Testis (tissue), 2 donors: ENCODE measurements around the gene IFI30.

ENCODE experiments used
- POLR2A ChIP-seq: fragments of 450-650 bp; IDR thresholded peaks from one replicate; pipeline ENCODE4 v1.6.1; 2017; ENCODE audit warnings: antibody characterized with exemption, mild to moderate bottlenecking, moderate library complexity
- TF ChIP-seq, protein P1 (sequence below), 3 experiments: fragments of 450-650 bp in 2 of 3; fragments of 200-600 bp in 1 of 3; sonication (generic) in 1 of 3; IDR thresholded peaks; one replicate each; pipeline ENCODE4 v1.5.1; 2016 to 2019; ENCODE audit warnings: antibody characterized with exemption in 3 of 3, mild to moderate bottlenecking in 2 of 3, moderate library complexity in 1 of 3

DNA sequence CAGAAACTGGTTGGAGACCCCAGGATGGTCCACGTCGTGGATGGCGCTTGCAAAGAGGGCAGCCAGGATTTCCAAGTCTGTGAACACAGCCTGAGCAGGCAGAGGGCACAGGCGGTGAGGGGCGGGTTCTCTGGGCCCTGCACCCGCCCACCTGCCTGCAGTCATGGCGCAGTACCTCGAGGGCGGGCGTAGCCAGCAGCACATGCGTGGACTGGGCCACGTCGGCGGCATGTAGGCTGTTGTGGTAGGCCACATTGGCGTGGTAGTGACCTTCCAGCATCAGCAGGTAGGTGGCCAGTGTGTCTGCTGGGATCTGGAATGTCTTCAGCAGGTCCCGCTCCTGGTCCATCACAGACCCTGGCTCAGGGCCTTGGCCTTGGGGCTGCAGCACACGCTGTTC lies 44.5 kb downstream of the IFI30 start:
- TF ChIP-seq, protein P1, sequence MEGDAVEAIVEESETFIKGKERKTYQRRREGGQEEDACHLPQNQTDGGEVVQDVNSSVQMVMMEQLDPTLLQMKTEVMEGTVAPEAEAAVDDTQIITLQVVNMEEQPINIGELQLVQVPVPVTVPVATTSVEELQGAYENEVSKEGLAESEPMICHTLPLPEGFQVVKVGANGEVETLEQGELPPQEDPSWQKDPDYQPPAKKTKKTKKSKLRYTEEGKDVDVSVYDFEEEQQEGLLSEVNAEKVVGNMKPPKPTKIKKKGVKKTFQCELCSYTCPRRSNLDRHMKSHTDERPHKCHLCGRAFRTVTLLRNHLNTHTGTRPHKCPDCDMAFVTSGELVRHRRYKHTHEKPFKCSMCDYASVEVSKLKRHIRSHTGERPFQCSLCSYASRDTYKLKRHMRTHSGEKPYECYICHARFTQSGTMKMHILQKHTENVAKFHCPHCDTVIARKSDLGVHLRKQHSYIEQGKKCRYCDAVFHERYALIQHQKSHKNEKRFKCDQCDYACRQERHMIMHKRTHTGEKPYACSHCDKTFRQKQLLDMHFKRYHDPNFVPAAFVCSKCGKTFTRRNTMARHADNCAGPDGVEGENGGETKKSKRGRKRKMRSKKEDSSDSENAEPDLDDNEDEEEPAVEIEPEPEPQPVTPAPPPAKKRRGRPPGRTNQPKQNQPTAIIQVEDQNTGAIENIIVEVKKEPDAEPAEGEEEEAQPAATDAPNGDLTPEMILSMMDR (IDR thresholded peaks at IDR 0.05), result no peak
- no peak for TF ChIP-seq POLR2A
